ENCODE results near the gene ZCCHC2. TPM values are rescaled to one million over a fixed set of nuclear protein-coding genes. Genes with fewer than 3 reads are reported as not detected.

ZCCHC2 gene
- total RNA-seq, 4 donors from 2014 or later = 18.9 to 26.1 (median 23.8) TPM

- intact Hi-C loops (cut with DNase I) = no loop called here
- no peaks in the 10 kb centered on the region for H3K36me3 ChIP-seq
- no peak for TF ChIP-seq POLR2A (IDR thresholded peaks at IDR 0.05; ENCODE audit: low read depth)
- TF ChIP-seq, protein P1, sequence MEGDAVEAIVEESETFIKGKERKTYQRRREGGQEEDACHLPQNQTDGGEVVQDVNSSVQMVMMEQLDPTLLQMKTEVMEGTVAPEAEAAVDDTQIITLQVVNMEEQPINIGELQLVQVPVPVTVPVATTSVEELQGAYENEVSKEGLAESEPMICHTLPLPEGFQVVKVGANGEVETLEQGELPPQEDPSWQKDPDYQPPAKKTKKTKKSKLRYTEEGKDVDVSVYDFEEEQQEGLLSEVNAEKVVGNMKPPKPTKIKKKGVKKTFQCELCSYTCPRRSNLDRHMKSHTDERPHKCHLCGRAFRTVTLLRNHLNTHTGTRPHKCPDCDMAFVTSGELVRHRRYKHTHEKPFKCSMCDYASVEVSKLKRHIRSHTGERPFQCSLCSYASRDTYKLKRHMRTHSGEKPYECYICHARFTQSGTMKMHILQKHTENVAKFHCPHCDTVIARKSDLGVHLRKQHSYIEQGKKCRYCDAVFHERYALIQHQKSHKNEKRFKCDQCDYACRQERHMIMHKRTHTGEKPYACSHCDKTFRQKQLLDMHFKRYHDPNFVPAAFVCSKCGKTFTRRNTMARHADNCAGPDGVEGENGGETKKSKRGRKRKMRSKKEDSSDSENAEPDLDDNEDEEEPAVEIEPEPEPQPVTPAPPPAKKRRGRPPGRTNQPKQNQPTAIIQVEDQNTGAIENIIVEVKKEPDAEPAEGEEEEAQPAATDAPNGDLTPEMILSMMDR (IDR thresholded peaks at IDR 0.05) = no peak
These were observed 73.5 kb downstream of the ZCCHC2 start for GRCh38 chr18:62596145-62597005.

DNA sequence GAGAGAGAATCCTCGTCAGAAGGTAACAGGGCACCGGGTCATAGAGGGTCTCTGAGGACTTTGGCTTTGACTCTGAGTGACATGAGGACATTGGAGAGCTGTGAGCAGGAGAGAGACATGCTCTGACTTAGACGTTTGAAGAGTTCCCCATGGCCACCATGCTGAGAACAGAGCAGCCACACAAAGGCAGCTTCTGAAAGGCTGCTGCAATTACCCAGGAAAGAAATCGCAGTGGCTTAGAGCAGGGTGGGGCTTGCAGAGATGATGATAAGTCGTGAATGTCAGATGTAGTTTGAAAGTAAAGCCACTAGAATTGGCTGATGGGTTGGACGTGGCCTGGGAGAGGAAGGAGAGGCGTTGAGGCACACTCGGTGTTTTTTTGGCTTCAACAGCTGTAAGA, 79.0 kb downstream of the ZCCHC2 start:
- H3K9me3 ChIP-seq = no peaks in the 10 kb centered on the region
- no peak overlapping the region for H3K27ac ChIP-seq (replicated peaks in 1 of 4)
- H3K36me3 ChIP-seq = no peaks in the 10 kb centered on the region
- H3K4me1 ChIP-seq = peaks cover 2 to 5% (median 4%) of the 10 kb centered on the region in 4 donors
- H3K4me3 ChIP-seq = no peak overlapping the region
- intact Hi-C loops (cut with DNase I) = no loop called here
- DNase-seq (ENCODE audit: extremely low spot score) = no peak
- peaks cover 0 to 52% (median 12%) of the 10 kb centered on the region in 4 donors for H3K27me3 ChIP-seq
- TF ChIP-seq POLR2A (IDR thresholded peaks at IDR 0.05; ENCODE audit: low read depth) = no peak
- TF ChIP-seq EP300 (IDR thresholded peaks at IDR 0.05) = no peak
- WGBS = 88% methylated on average over 8 of the region's 8 CpGs

More at GRCh38 chr18:62596145-62597005, 73.5 kb downstream of the ZCCHC2 start:
- Histone ChIP-seq H3K27ac (replicated peaks in 1 of 4) (no peak overlapping the region), H3K4me3 (peak overlapping the region; percentile 43 to 57 (median 50)), H3K4me1 (peaks cover 12 to 18% (median 16%) of the 10 kb centered on the region in 4 donors), H3K9me3 (peaks cover 0 to 5% (median 0%) of the 10 kb centered on the region in 4 donors), H3K27me3 (peaks cover 0 to 64% (median 25%) of the 10 kb centered on the region in 4 donors)
- no peak for DNase-seq (ENCODE audit: extremely low spot score)
- 6% methylated on average over 73 of the region's 90 CpGs for WGBS

DNA sequence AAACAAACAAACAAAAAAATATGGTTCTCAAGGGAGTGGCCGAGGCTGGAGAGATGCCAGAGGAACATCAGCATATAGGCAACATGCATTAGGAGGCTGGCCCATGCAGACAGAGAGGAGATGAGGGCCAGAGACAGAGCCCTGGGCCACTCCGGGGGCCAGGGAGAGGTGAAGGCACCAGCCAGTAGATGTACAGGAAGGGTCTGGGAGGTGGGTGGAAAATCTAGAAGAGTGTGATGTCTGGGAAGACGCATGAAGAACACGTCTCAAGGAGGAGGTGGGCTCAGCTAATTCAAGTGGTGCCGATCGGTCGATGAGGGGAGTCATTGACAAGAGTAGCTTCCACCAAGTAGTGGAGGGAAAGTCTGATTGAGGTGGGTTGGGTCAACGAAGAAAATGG, 79.9 kb downstream of the ZCCHC2 start:
- Histone ChIP-seq H3K36me3 (no peaks in the 10 kb centered on the region), H3K4me1 (no peaks in the 10 kb centered on the region), H3K27ac (replicated peaks in 1 of 4) (no peak overlapping the region), H3K9me3 (peaks cover 0 to 4% (median 0%) of the 10 kb centered on the region in 4 donors), H3K4me3 (no peak overlapping the region), H3K27me3 (peaks cover 0 to 43% (median 8%) of the 10 kb centered on the region in 4 donors)
- TF ChIP-seq POLR2A (IDR thresholded peaks at IDR 0.05; ENCODE audit: low read depth) = no peak
- TF ChIP-seq EP300 (IDR thresholded peaks at IDR 0.05) = no peak
- TF ChIP-seq, protein P1 (IDR thresholded peaks at IDR 0.05) = no peak
- no peak for TF ChIP-seq POLR2AphosphoS5 (IDR thresholded peaks at IDR 0.05)
- WGBS = 92% methylated on average over 8 of the region's 8 CpGs
- DNase-seq (ENCODE audit: extremely low spot score) = no peak
- intact Hi-C loops (cut with DNase I) = no loop called here

GRCh38 chr18:62603211-62603610, 80.4 kb downstream of the ZCCHC2 start:
- H3K4me3 ChIP-seq = no peak overlapping the region
- peaks cover 0 to 38% (median 4%) of the 10 kb centered on the region in 4 donors for H3K27me3 ChIP-seq
- TF ChIP-seq EP300 (IDR thresholded peaks at IDR 0.05) (no peak), POLR2AphosphoS5 (IDR thresholded peaks at IDR 0.05) (no peak), POLR2A (IDR thresholded peaks at IDR 0.05; ENCODE audit: low read depth) (no peak)
- TF ChIP-seq, protein P1 (IDR thresholded peaks at IDR 0.05) = no peak
- intact Hi-C loops (cut with DNase I) = no loop called here
- WGBS = 87% methylated on average over 6 of the region's 6 CpGs
- no peaks in the 10 kb centered on the region for H3K4me1 ChIP-seq
- DNase-seq (ENCODE audit: extremely low spot score) = no peak
- no peaks in the 10 kb centered on the region for H3K36me3 ChIP-seq
- H3K27ac ChIP-seq (replicated peaks in 1 of 4) = no peak overlapping the region
- H3K9me3 ChIP-seq = peaks cover 0 to 4% (median 0%) of the 10 kb centered on the region in 4 donors

- intact Hi-C loops (cut with DNase I) = no loop called here
- TF ChIP-seq, protein P1 (IDR thresholded peaks at IDR 0.05) = no peak
- TF ChIP-seq POLR2AphosphoS5 (IDR thresholded peaks at IDR 0.05) = no peak
- no peak for TF ChIP-seq EP300 (IDR thresholded peaks at IDR 0.05)
- no peak for TF ChIP-seq POLR2A (IDR thresholded peaks at IDR 0.05; ENCODE audit: low read depth)
- WGBS = 84% methylated on average over 13 of the region's 13 CpGs
These were observed 81.2 kb downstream of the ZCCHC2 start for GRCh38 chr18:62603979-62604378.

More at GRCh38 chr18:62603979-62604378, 81.2 kb downstream of the ZCCHC2 start:
- Histone ChIP-seq H3K27me3 (peaks cover 0 to 31% (median 0%) of the 10 kb centered on the region in 4 donors), H3K36me3 (no peaks in the 10 kb centered on the region), H3K27ac (replicated peaks in 1 of 4) (no peak overlapping the region), H3K4me1 (no peaks in the 10 kb centered on the region), H3K4me3 (no peak overlapping the region), H3K9me3 (peaks cover 0 to 4% (median 0%) of the 10 kb centered on the region in 4 donors)
- no peak for DNase-seq (ENCODE audit: extremely low spot score)
